ENCODE results near the gene ITGB7. TPM values are rescaled to one million over a fixed set of nuclear protein-coding genes. Genes with fewer than 3 reads are reported as not detected.

ITGB7 gene
- total RNA-seq, 1 experiment from 2014 or later: 0.43 TPM

DNA sequence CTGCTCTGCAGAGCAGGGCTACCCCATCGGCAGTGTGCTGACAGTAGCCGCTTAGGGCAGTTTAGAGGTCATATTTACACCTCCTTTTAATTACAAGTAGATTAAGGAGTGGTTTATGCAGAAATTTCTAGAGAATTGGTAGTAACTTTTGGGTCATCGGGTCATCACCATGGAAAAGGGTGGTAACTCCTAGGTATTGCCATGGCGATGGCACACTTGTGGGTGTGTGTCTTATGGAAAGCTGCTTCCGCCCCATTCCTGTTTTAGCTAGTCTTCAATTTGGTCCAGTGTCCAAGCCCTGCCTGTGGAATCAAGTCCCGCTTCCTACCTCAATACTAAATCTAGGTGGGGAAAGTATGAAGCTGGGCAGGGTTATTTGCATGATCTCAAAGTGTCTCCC, 56.0 kb downstream of the ITGB7 start:
- H3K27ac ChIP-seq (ENCODE audit: low read depth, low read length, poor library complexity, severe bottlenecking): no peak overlapping the region
- H3K4me3 ChIP-seq (ENCODE audit: low read depth, low read length, poor library complexity, severe bottlenecking): no peak overlapping the region
- no peaks in the 10 kb centered on the region for H3K36me3 ChIP-seq (ENCODE audit: insufficient read depth, low read length, poor library complexity, severe bottlenecking)
- BruUV-seq (replicated peaks): no TSS peak
- ChIA-PET POLR2A (ENCODE audit: low non-redundant PET) (no interaction called here), CTCF (no interaction called here)
- H3K9me3 ChIP-seq (ENCODE audit: low read depth, low read length, poor library complexity, severe bottlenecking): no peaks in the 10 kb centered on the region
- no peak for TF ChIP-seq EZH2 (IDR thresholded peaks at IDR 0.05; ENCODE audit: borderline replicate concordance, low read depth, low read length, poor library complexity, severe bottlenecking)
- TF ChIP-seq, protein P1, sequence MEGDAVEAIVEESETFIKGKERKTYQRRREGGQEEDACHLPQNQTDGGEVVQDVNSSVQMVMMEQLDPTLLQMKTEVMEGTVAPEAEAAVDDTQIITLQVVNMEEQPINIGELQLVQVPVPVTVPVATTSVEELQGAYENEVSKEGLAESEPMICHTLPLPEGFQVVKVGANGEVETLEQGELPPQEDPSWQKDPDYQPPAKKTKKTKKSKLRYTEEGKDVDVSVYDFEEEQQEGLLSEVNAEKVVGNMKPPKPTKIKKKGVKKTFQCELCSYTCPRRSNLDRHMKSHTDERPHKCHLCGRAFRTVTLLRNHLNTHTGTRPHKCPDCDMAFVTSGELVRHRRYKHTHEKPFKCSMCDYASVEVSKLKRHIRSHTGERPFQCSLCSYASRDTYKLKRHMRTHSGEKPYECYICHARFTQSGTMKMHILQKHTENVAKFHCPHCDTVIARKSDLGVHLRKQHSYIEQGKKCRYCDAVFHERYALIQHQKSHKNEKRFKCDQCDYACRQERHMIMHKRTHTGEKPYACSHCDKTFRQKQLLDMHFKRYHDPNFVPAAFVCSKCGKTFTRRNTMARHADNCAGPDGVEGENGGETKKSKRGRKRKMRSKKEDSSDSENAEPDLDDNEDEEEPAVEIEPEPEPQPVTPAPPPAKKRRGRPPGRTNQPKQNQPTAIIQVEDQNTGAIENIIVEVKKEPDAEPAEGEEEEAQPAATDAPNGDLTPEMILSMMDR (conservative IDR thresholded peaks at IDR 0.05; ENCODE audit: low read depth, low read length): no peak
- no peaks in the 10 kb centered on the region for H3K4me1 ChIP-seq (ENCODE audit: insufficient read depth, low read length, poor library complexity, severe bottlenecking)
- intact Hi-C loops (cut with micrococcal nuclease; ENCODE audit: unreplicated experiment): no loop called here
- no peaks in the 10 kb centered on the region for H3K27me3 ChIP-seq (replicated peaks; ENCODE audit: insufficient read depth, low read depth, low read length, poor library complexity)
- no peak for DNase-seq (ENCODE audit: low spot score)

DNA sequence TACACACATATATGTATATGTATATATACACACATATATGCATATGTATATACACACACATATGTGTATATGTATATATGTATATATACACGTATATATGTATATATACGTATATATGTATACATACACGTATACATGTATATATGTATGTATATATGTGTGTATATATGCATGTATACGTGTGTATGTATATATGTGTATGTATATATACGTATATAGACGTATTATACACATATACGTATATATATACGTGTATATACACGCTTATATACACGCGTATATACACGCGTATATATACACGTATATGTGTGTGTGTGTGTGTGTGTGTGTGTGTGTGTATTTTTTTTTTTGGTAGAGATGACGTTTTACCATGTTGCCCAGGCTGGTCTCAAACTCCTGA, 59.4 kb downstream of the ITGB7 start:
- BruUV-seq (replicated peaks): no TSS peak
- Histone ChIP-seq H3K36me3 (ENCODE audit: insufficient read depth, low read length, poor library complexity, severe bottlenecking) (no peaks in the 10 kb centered on the region), H3K4me3 (ENCODE audit: low read depth, low read length, poor library complexity, severe bottlenecking) (no peak overlapping the region), H3K4me1 (ENCODE audit: insufficient read depth, low read length, poor library complexity, severe bottlenecking) (no peaks in the 10 kb centered on the region), H3K9me3 (ENCODE audit: low read depth, low read length, poor library complexity, severe bottlenecking) (no peaks in the 10 kb centered on the region), H3K27ac (ENCODE audit: low read depth, low read length, poor library complexity, severe bottlenecking) (no peak overlapping the region), H3K27me3 (replicated peaks; ENCODE audit: insufficient read depth, low read depth, low read length, poor library complexity) (no peaks in the 10 kb centered on the region)
- TF ChIP-seq EZH2 (IDR thresholded peaks at IDR 0.05; ENCODE audit: borderline replicate concordance, low read depth, low read length, poor library complexity, severe bottlenecking): no peak
- TF ChIP-seq, protein P1 (conservative IDR thresholded peaks at IDR 0.05; ENCODE audit: low read depth, low read length): no peak
- intact Hi-C loops (cut with micrococcal nuclease; ENCODE audit: unreplicated experiment): no loop called here
- CTCF ChIA-PET: no interaction called here
- POLR2A ChIA-PET (ENCODE audit: low non-redundant PET): no interaction called here
- DNase-seq (ENCODE audit: low spot score): no peak

DNA sequence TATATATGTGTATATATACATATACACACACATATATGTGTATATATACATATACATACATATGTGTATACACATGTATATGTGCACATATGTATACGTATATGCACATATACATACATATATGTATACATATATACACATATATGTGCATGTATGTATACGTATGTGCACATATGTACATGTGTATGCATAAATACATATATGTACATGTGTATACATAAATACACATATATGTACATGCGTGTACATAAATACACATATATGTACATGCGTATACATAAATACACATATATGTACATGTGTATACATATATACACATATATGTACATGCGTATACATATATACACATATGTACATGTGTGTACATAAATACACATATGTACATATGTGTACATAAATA, 59.9 kb downstream of the ITGB7 start:
- ChIA-PET POLR2A (ENCODE audit: low non-redundant PET) (no interaction called here), CTCF (no interaction called here)
- Histone ChIP-seq H3K36me3 (ENCODE audit: insufficient read depth, low read length, poor library complexity, severe bottlenecking) (no peaks in the 10 kb centered on the region), H3K27me3 (replicated peaks; ENCODE audit: insufficient read depth, low read depth, low read length, poor library complexity) (no peaks in the 10 kb centered on the region), H3K9me3 (ENCODE audit: low read depth, low read length, poor library complexity, severe bottlenecking) (no peaks in the 10 kb centered on the region), H3K27ac (ENCODE audit: low read depth, low read length, poor library complexity, severe bottlenecking) (no peak overlapping the region), H3K4me3 (ENCODE audit: low read depth, low read length, poor library complexity, severe bottlenecking) (no peak overlapping the region), H3K4me1 (ENCODE audit: insufficient read depth, low read length, poor library complexity, severe bottlenecking) (no peaks in the 10 kb centered on the region)
- intact Hi-C loops (cut with micrococcal nuclease; ENCODE audit: unreplicated experiment): no loop called here
- no TSS peak for BruUV-seq (replicated peaks)
- TF ChIP-seq, protein P1 (conservative IDR thresholded peaks at IDR 0.05; ENCODE audit: low read depth, low read length): no peak
- no peak for TF ChIP-seq EZH2 (IDR thresholded peaks at IDR 0.05; ENCODE audit: borderline replicate concordance, low read depth, low read length, poor library complexity, severe bottlenecking)
- DNase-seq (ENCODE audit: low spot score): no peak

Measured in A673 (cell line).